PC-9 (cell line): Measurements from ENCODE around the gene FSIP1. TPM values are rescaled to one million over a fixed set of nuclear protein-coding genes. Genes with fewer than 3 reads are reported as not detected.

Experiments used
- BruUV-seq: library from RNA; stranded (reverse); fragments of 400-500 nt; replicated peaks from 2 replicates; lab custom pipeline; 2021; lab: Mats Ljungman, UMichigan
- CTCF ChIA-PET: fragments of 300-600 bp; sonication (Branson Sonifier 250); formaldehyde crosslinking; loops from one replicate; lab custom pipeline; 2022; ENCODE audit warnings: antibody characterized with exemption; lab: Charles Lee
- POLR2A ChIA-PET: fragments of 300-600 bp; sonication (Branson Sonifier 250); formaldehyde crosslinking; loops from one replicate; lab custom pipeline; 2022; ENCODE audit warnings: antibody characterized with exemption; ENCODE audit not compliant: unreplicated experiment; lab: Charles Lee
- DNase-seq, 2 experiments: peaks; one replicate each; pipeline versions ENCODE4 v3.0.0 to v3.0.0-alpha.2; 2015 to 2022; ENCODE audit warnings: mixed read lengths in 1 of 2
- H2AFZ ChIP-seq: fragments of 200-600 bp; sonication (generic); 2 replicates; pipeline ENCODE4 v1.8.1; 2017; ENCODE audit warnings: antibody characterized with exemption
- H3F3A ChIP-seq: fragments of 200-600 bp; sonication (generic); 2 replicates; pipeline ENCODE4 v1.8.1; 2017; ENCODE audit warnings: antibody characterized with exemption, mild to moderate bottlenecking, low read depth; ENCODE audit not compliant: insufficient read depth
- H3K27ac ChIP-seq: fragments of 200-600 bp; sonication (generic); 2 replicates; pipeline ENCODE4 v1.6.1; 2016; ENCODE audit warnings: mixed run types
- H3K27me3 ChIP-seq: fragments of 200-600 bp; sonication (generic); 2 replicates; pipeline ENCODE4 v1.6.1; 2016; ENCODE audit warnings: low read depth, mixed run types; ENCODE audit not compliant: insufficient read depth
- H3K36me3 ChIP-seq: fragments of 200-600 bp; sonication (generic); 2 replicates; pipeline ENCODE4 v1.6.1; 2016; ENCODE audit warnings: low read depth, mixed run types
- H3K4me1 ChIP-seq: fragments of 200-600 bp; sonication (generic); replicated peaks from 2 replicates; pipeline ENCODE4 v1.6.1; 2016; ENCODE audit warnings: mixed run types; ENCODE audit not compliant: insufficient read depth
- H3K4me2 ChIP-seq: fragments of 200-600 bp; sonication (generic); 2 replicates; pipeline ENCODE4 v1.6.1; 2017; ENCODE audit warnings: mixed run types
- H3K4me3 ChIP-seq: fragments of 200-600 bp; sonication (generic); 2 replicates; pipeline ENCODE4 v1.6.1; 2016; ENCODE audit warnings: mixed run types
- H3K79me2 ChIP-seq: fragments of 200-600 bp; sonication (generic); 2 replicates; pipeline ENCODE4 v1.6.1; 2017; ENCODE audit warnings: low read depth, mixed run types
- H3K9me2 ChIP-seq: fragments of 200-600 bp; sonication (generic); 2 replicates; pipeline ENCODE4 v1.8.1; 2017; ENCODE audit warnings: mild to moderate bottlenecking; ENCODE audit not compliant: insufficient read depth
- H3K9me3 ChIP-seq: fragments of 200-600 bp; sonication (generic); 2 replicates; pipeline ENCODE4 v1.8.1; 2016; ENCODE audit warnings: low read depth; ENCODE audit not compliant: insufficient read depth
- H4K20me1 ChIP-seq: fragments of 200-600 bp; sonication (generic); 2 replicates; pipeline ENCODE4 v1.8.1; 2017; ENCODE audit not compliant: insufficient read depth
- EZH2 ChIP-seq: fragments of 200-600 bp; sonication (generic); IDR thresholded peaks from 2 replicates; pipeline ENCODE4 v1.8.0; 2017; ENCODE audit warnings: antibody characterized with exemption, low read depth
- intact Hi-C: fragments of 100-400 bp; cut with micrococcal nuclease; formaldehyde crosslinking; loops from one replicate; pipeline ENCODE4 v1.10.0; 2022; ENCODE audit not compliant: unreplicated experiment
- total RNA-seq: library from RNA; stranded (reverse); gene quantifications from 2 replicates; pipeline ENCODE4 v1.2.3, GENCODE V29; 2021
- TF ChIP-seq, protein P1 (sequence below): fragments of 200-600 bp; sonication (generic); conservative IDR thresholded peaks from 2 replicates; pipeline ENCODE4 v1.6.1; 2017; ENCODE audit warnings: mixed run types, antibody characterized with exemption, mild to moderate bottlenecking, moderate library complexity

FSIP1 gene
- total RNA-seq, 1 experiment from 2014 or later, result 1.2 TPM

DNA sequence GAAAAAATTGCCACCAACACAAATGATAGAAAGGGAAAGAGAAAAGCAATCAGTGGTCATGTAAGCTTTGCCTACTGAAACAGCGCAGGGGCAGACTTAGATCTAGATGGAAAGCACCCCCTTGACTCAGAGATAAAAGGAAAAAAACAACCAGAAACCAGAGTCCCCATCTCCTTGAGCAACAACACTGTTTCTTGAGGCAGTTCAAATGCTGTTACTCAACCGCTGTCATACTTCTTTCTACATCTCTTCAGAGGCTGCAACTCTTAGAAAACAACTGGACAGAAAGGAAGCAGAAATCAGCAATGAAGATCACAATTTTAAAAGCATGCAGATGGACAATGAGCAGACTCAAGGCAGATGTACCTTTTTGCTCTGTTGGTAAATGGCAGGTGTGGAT, 36.5 kb downstream of the FSIP1 start:
- BruUV-seq, result no TSS peak
- TF ChIP-seq EZH2, result no peak
- TF ChIP-seq, protein P1, sequence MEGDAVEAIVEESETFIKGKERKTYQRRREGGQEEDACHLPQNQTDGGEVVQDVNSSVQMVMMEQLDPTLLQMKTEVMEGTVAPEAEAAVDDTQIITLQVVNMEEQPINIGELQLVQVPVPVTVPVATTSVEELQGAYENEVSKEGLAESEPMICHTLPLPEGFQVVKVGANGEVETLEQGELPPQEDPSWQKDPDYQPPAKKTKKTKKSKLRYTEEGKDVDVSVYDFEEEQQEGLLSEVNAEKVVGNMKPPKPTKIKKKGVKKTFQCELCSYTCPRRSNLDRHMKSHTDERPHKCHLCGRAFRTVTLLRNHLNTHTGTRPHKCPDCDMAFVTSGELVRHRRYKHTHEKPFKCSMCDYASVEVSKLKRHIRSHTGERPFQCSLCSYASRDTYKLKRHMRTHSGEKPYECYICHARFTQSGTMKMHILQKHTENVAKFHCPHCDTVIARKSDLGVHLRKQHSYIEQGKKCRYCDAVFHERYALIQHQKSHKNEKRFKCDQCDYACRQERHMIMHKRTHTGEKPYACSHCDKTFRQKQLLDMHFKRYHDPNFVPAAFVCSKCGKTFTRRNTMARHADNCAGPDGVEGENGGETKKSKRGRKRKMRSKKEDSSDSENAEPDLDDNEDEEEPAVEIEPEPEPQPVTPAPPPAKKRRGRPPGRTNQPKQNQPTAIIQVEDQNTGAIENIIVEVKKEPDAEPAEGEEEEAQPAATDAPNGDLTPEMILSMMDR, result no peak
- Histone ChIP-seq H3K27me3 (no peaks in the 10 kb centered on the region), H3F3A (no peaks in the 10 kb centered on the region; the same call in 1 of the 2 replicates), H3K27ac (no peak overlapping the region), H3K4me3 (no peak overlapping the region), H3K79me2 (no peaks in the 10 kb centered on the region), H3K36me3 (no peaks in the 10 kb centered on the region), H3K9me2 (no peaks in the 10 kb centered on the region), H3K9me3 (no peaks in the 10 kb centered on the region), H4K20me1 (no peaks in the 10 kb centered on the region), H3K4me2 (no peak overlapping the region), H2AFZ (no peak overlapping the region), H3K4me1 (peaks cover 33% of the 10 kb centered on the region)
- ChIA-PET POLR2A (no interaction called here), CTCF (no interaction called here)
- intact Hi-C loops, result no loop called here
- no peak for DNase-seq

DNA sequence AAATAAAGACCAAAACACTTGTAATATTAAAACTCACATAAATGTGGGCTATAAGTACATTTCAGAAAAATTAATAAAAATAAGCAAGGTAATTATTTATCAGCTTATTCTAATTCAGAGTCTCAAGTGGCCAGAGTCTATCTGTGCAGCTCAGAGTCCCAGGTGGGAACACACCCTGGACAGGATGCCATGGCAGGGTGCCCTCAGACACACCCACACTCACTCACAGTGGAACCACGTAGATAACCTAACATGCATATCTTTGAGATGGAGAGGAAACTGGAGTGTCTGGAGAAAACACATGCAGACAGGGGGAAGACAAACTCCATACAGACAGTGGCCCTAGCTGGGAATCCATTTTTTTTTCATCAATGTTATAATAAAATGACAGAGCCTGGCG, 37.2 kb downstream of the FSIP1 start:
- intact Hi-C loops, result no loop called here
- peak in 1 of 2 experiments; percentile 62 for DNase-seq

DNA sequence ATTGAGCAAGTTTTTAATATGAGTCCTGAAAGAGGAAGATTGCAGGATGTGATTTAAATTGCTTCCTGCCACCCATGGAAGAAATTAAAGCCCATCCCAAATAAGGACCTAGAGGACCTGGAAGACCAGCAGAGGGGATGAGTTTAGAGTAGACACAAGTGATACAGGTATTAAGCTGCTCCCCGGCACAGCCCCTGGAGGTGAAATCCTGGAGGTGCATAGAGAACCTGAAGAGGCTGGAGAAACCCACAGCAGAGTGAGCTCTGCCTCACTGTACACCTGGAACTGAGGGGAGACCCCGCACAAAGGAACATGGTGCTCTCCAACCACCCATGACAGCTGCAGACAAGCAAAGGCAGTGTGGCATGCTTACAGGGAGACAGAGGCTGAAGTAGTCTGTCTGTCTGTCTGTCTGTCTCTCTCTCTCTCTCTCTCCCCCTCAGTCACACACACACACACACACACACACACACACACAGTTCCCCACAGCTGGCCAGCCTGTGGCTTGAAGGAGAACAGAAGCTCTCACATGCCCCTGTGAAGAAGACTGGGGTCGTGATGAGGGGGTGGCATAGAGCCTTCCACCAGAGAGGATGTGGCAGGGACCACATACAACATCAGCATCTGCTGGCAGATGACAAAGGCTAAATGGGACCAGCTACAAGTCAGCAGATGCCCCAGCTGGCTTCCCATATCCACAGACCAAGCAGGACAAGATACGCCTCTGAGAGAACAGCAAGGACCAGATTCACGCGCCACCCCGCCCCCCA, 38.1 kb downstream of the FSIP1 start:
- Histone ChIP-seq H3K4me1 (peaks cover 33% of the 10 kb centered on the region), H3K9me2 (no peaks in the 10 kb centered on the region), H3F3A (no peaks in the 10 kb centered on the region; the same call in 1 of the 2 replicates), H3K27me3 (no peaks in the 10 kb centered on the region), H4K20me1 (no peaks in the 10 kb centered on the region), H3K36me3 (no peaks in the 10 kb centered on the region), H3K27ac (0 out of 2 replicates have a peak overlapping the region, but pooled peaks have one; percentile 32), H3K79me2 (no peaks in the 10 kb centered on the region), H3K4me2 (no peak overlapping the region), H3K4me3 (no peak overlapping the region), H3K9me3 (no peaks in the 10 kb centered on the region), H2AFZ (no peak overlapping the region)
- POLR2A ChIA-PET, result interaction anchor here (0.6 to 1.1 kb wide), 3 partner anchors 155 to 531 kb away, joined by 3 to 12 read pairs (median 8); partner anchors contain the start of gene THBS1
- BruUV-seq, result no TSS peak
- DNase-seq, result no peak
- intact Hi-C loops, result no loop called here
- CTCF ChIA-PET, result interaction anchor here (0.5 to 0.8 kb wide), 3 partner anchors 30 to 163 kb away, joined by 3 to 5 read pairs (median 5); partner anchors contain the start of gene THBS1
- no peak for TF ChIP-seq EZH2
- TF ChIP-seq, protein P1, result no peak

More for the DNA sequence above, 37.2 kb downstream of the FSIP1 start:
- BruUV-seq, result no TSS peak
- H3K27ac ChIP-seq, result no peak overlapping the region
- H3F3A ChIP-seq, result no peaks in the 10 kb centered on the region; the same call in 1 of the 2 replicates
- no peaks in the 10 kb centered on the region for H3K9me2 ChIP-seq
- no peaks in the 10 kb centered on the region for H3K36me3 ChIP-seq
- H3K27me3 ChIP-seq, result no peaks in the 10 kb centered on the region
- peaks cover 33% of the 10 kb centered on the region for H3K4me1 ChIP-seq
- H3K9me3 ChIP-seq, result no peaks in the 10 kb centered on the region
- H2AFZ ChIP-seq, result no peak overlapping the region
- no peaks in the 10 kb centered on the region for H3K79me2 ChIP-seq
- no peak overlapping the region for H3K4me3 ChIP-seq
- POLR2A ChIA-PET, result interaction anchor here (0.6 to 1.1 kb wide), 3 partner anchors 156 to 532 kb away, joined by 3 to 12 read pairs (median 8); partner anchors contain the start of gene THBS1
- no peak overlapping the region for H3K4me2 ChIP-seq
- no peaks in the 10 kb centered on the region for H4K20me1 ChIP-seq
- CTCF ChIA-PET, result interaction anchor here (0.8 kb wide), 1 partner anchor 164 kb away, joined by 5 read pairs; the partner anchor contains the start of gene THBS1
- no peak for TF ChIP-seq EZH2
- TF ChIP-seq, protein P1, result no peak
